ENCODE results near the gene EEF2K. TPM values are rescaled to one million over a fixed set of nuclear protein-coding genes. Genes with fewer than 3 reads are reported as not detected.

Gene EEF2K
- total and polyA plus RNA-seq, 2 of the 13 experiments (the other 11 are each of a cell fraction or from before 2014, with no cell fraction given), result 22.0 to 23.8 TPM

DNA sequence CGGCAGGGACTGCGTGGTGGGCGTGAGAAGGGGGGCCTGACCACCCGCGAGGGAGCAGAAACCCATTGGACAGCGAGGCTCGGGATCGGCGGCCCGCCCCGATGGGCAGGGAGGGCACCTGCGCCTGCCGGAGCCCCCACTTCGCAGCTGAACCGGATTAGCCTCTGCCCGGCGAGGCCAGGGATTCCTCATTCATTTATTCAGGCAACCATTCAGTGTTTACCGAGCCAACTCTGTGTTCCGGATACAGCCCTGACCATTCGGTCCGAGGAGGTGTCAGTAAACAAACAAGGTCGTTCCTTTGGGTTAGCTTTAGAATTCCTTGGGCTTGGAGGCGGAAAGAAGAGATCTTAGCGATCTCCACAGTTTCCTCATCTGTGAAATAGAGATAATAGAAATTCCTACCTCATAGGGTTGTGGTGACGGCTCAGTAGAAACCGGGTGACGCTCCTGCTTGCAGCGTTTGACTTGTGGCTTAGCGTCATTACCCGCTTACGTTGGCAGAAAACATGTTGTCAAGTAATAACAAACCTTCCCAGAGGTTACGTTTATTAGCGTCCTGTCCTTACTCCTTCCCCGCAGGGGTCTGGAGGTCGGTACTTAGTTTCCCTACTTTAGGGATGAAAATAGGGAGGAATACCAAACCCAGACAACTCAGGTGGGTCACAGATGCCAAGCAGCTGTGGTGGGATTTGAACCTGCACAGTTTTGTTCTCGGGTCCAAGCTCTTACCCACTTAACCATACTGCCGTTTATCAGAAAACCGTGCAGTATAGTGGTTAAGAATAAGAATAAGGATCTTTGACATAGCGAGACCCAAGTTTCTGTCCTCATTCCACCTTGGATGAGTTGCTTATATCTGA is 92.0 kb downstream of the EEF2K start (continued):
- no peak for TF ChIP-seq ZNF704 (CRISPR knock-in tag; IDR thresholded peaks at IDR 0.05; ENCODE audit: borderline replicate concordance)
- no peak for TF ChIP-seq ZNF589 (CRISPR knock-in tag; conservative IDR thresholded peaks at IDR 0.05)
- no peak for TF ChIP-seq MXD3 (CRISPR knock-in tag; IDR thresholded peaks at IDR 0.05)
- TF ChIP-seq ZEB1 (IDR thresholded peaks at IDR 0.05; ENCODE audit: insufficient replicate concordance, low read depth), result peak; percentile 17
- no peak for TF ChIP-seq SALL1 (CRISPR knock-in tag; IDR thresholded peaks at IDR 0.05)
- TF ChIP-seq ZNF431 (CRISPR knock-in tag; IDR thresholded peaks at IDR 0.05; ENCODE audit: borderline replicate concordance, low read depth), result no peak
- peak; percentile 46; the same call in 1 of the 2 replicates for TF ChIP-seq ARNTL (CRISPR knock-in tag; IDR thresholded peaks at IDR 0.05)
- TF ChIP-seq, protein P1, sequence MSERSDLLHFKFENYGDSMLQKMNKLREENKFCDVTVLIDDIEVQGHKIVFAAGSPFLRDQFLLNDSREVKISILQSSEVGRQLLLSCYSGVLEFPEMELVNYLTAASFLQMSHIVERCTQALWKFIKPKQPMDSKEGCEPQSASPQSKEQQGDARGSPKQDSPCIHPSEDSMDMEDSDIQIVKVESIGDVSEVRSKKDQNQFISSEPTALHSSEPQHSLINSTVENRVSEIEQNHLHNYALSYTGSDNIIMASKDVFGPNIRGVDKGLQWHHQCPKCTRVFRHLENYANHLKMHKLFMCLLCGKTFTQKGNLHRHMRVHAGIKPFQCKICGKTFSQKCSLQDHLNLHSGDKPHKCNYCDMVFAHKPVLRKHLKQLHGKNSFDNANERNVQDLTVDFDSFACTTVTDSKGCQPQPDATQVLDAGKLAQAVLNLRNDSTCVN (CRISPR knock-in tag; IDR thresholded peaks at IDR 0.05; ENCODE audit: borderline replicate concordance), result no peak
- no peak for TF ChIP-seq CREBL2 (CRISPR knock-in tag; IDR thresholded peaks at IDR 0.05; ENCODE audit: borderline replicate concordance)
- no peak for TF ChIP-seq RAD51 (IDR thresholded peaks at IDR 0.05; ENCODE audit: borderline replicate concordance)
- no peak for TF ChIP-seq GPN1 (CRISPR knock-in tag; IDR thresholded peaks at IDR 0.05; ENCODE audit: borderline replicate concordance)
- peak; percentile 57; the same call in 1 of the 2 replicates for TF ChIP-seq CREM (IDR thresholded peaks at IDR 0.05)
- TF ChIP-seq CREM (CRISPR knock-in tag; IDR thresholded peaks at IDR 0.05), result no peak
- TF ChIP-seq, protein P2, sequence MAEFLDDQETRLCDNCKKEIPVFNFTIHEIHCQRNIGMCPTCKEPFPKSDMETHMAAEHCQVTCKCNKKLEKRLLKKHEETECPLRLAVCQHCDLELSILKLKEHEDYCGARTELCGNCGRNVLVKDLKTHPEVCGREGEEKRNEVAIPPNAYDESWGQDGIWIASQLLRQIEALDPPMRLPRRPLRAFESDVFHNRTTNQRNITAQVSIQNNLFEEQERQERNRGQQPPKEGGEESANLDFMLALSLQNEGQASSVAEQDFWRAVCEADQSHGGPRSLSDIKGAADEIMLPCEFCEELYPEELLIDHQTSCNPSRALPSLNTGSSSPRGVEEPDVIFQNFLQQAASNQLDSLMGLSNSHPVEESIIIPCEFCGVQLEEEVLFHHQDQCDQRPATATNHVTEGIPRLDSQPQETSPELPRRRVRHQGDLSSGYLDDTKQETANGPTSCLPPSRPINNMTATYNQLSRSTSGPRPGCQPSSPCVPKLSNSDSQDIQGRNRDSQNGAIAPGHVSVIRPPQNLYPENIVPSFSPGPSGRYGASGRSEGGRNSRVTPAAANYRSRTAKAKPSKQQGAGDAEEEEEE (CRISPR knock-in tag; IDR thresholded peaks at IDR 0.05; ENCODE audit: borderline replicate concordance), result no peak
- peak; percentile 84; the same call in 1 of the 2 replicates for TF ChIP-seq NFIC (IDR thresholded peaks at IDR 0.05; ENCODE audit: low read length)
- TF ChIP-seq ZSCAN30 (CRISPR knock-in tag; IDR thresholded peaks at IDR 0.05), result no peak
- TF ChIP-seq, protein P3, sequence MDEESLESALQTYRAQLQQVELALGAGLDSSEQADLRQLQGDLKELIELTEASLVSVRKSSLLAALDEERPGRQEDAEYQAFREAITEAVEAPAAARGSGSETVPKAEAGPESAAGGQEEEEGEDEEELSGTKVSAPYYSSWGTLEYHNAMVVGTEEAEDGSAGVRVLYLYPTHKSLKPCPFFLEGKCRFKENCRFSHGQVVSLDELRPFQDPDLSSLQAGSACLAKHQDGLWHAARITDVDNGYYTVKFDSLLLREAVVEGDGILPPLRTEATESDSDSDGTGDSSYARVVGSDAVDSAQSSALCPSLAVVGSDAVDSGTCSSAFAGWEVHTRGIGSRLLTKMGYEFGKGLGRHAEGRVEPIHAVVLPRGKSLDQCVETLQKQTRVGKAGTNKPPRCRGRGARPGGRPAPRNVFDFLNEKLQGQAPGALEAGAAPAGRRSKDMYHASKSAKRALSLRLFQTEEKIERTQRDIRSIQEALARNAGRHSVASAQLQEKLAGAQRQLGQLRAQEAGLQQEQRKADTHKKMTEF (CRISPR knock-in tag; IDR thresholded peaks at IDR 0.05), result peak; percentile 24; the same call in 1 of the 2 replicates
- TF ChIP-seq ZKSCAN1 (IDR thresholded peaks at IDR 0.05; ENCODE audit: low read length), result peak; percentile 19; the same call in 1 of the 2 replicates
- no peak for TF ChIP-seq DR1 (CRISPR knock-in tag; IDR thresholded peaks at IDR 0.05)

Data from HepG2 (cell line).